Measurements from ENCODE around the gene SENP6.
"Not testable (repeated sequence)": the region's sequence is repeated elsewhere in the genome, so short reads cannot be mapped to it uniquely, and the experiment has no call there.

Gene SENP6

GRCh38 chr6:75666592-75666991 is 64.9 kb downstream of the SENP6 start:
- no peak for DNase-seq (ENCODE audit: low read depth, low spot score)

- DNase-seq (ENCODE audit: low read depth, low spot score): no peak
Observed at GRCh38 chr6:75673884-75674283, 72.2 kb downstream of the SENP6 start.

GRCh38 chr6:75676377-75676776 is 74.7 kb downstream of the SENP6 start:
- DNase-seq (ENCODE audit: low read depth, low spot score): no peak

GRCh38 chr6:75682548-75682947 is 80.9 kb downstream of the SENP6 start:
- not testable (repeated sequence) for DNase-seq (ENCODE audit: low read depth, low spot score)

- DNase-seq (ENCODE audit: low read depth, low spot score): not testable (repeated sequence)
Observed at GRCh38 chr6:75683005-75683404, 81.3 kb downstream of the SENP6 start.

- DNase-seq (ENCODE audit: low read depth, low spot score): not testable (repeated sequence)
Observed at GRCh38 chr6:75687535-75687934, 85.9 kb downstream of the SENP6 start.

- not testable (repeated sequence) for DNase-seq (ENCODE audit: low read depth, low spot score)
Observed at GRCh38 chr6:75687937-75688336, 86.3 kb downstream of the SENP6 start.

- no peak for DNase-seq (ENCODE audit: low read depth, low spot score)
Observed at GRCh38 chr6:75689576-75689975, 87.9 kb downstream of the SENP6 start.

GRCh38 chr6:75691012-75691411 is 89.3 kb downstream of the SENP6 start:
- no peak for DNase-seq (ENCODE audit: low read depth, low spot score)

GRCh38 chr6:75693534-75693933 is 91.9 kb downstream of the SENP6 start:
- no peak for DNase-seq (ENCODE audit: low read depth, low spot score)

GRCh38 chr6:75694406-75694805 is 92.7 kb downstream of the SENP6 start:
- DNase-seq (ENCODE audit: low read depth, low spot score): no peak

GRCh38 chr6:75708334-75708733 is 106.7 kb downstream of the SENP6 start:
- DNase-seq (ENCODE audit: low read depth, low spot score): not testable (repeated sequence)

- DNase-seq (ENCODE audit: low read depth, low spot score): no peak
Observed at GRCh38 chr6:75711173-75711572, 109.5 kb downstream of the SENP6 start.

GRCh38 chr6:75719133-75719532 is 117.5 kb downstream of the SENP6 start:
- no peak for DNase-seq (ENCODE audit: low read depth, low spot score)

GRCh38 chr6:75723382-75723781 is 121.7 kb downstream of the SENP6 start:
- DNase-seq (ENCODE audit: low read depth, low spot score): no peak

GRCh38 chr6:75727206-75727605 is 125.5 kb downstream of the SENP6 start:
- DNase-seq (ENCODE audit: low read depth, low spot score): no peak

GRCh38 chr6:75731029-75731428 is 129.3 kb downstream of the SENP6 start:
- DNase-seq (ENCODE audit: low read depth, low spot score): not testable (repeated sequence)

GRCh38 chr6:75735491-75736186 is 134.0 kb downstream of the SENP6 start:
- no peak for DNase-seq (ENCODE audit: low read depth, low spot score)

GRCh38 chr6:75743971-75744370 is 142.3 kb downstream of the SENP6 start:
- no peak for DNase-seq (ENCODE audit: low read depth, low spot score)

GRCh38 chr6:75745404-75745803 is 143.7 kb downstream of the SENP6 start:
- DNase-seq (ENCODE audit: low read depth, low spot score): no peak

- DNase-seq (ENCODE audit: low read depth, low spot score): no peak
Observed at GRCh38 chr6:75746221-75746620, 144.5 kb downstream of the SENP6 start.

GRCh38 chr6:75747152-75747992 is 145.7 kb downstream of the SENP6 start:
- no peak for DNase-seq (ENCODE audit: low read depth, low spot score)
